OCI-LY7 (cell line): ENCODE measurements around the gene PLEKHH2.

Source experiments
- EZH2phosphoT487 ChIP-seq: fragments of 200-600 bp; sonication (generic); IDR thresholded peaks from 2 replicates; pipeline ENCODE4 v1.6.1; 2018; ENCODE audit warnings: low read depth, borderline replicate concordance, mild to moderate bottlenecking, mixed run types, antibody characterized with exemption, low read length, moderate library complexity, mixed read lengths
- TF ChIP-seq, protein P1 (sequence below): fragments of 200-600 bp; sonication (generic); conservative IDR thresholded peaks from 2 replicates; pipeline ENCODE4 v1.5.1; 2014; ENCODE audit warnings: mild to moderate bottlenecking, antibody characterized with exemption, low read length, moderate library complexity, mixed read lengths

DNA sequence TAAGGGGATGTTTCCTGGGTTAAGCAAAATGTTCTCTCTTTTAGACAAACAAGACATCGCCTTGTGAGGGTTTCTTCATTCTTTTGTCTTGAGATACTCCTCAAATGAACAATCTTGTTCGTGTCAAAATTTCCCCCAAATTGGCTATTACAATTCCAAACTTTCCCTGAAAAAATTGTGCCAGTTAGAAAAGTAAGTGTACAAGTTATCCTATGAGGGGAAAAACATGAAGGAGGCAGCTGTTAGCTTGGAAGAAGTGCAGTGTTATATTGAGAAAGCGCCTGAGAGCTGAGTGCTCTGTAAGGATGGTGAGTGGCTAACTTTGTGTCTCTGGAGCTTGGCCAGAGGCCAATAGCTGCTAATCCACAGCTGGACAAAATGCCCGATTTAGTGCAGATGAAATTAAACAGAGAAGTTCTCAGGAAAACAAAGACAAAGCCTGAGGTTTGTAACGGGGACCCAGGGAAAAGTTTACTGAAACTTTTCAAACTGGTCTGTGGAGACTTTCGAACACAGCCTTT is 14.1 kb upstream of the PLEKHH2 start:
- TF ChIP-seq, protein P1, sequence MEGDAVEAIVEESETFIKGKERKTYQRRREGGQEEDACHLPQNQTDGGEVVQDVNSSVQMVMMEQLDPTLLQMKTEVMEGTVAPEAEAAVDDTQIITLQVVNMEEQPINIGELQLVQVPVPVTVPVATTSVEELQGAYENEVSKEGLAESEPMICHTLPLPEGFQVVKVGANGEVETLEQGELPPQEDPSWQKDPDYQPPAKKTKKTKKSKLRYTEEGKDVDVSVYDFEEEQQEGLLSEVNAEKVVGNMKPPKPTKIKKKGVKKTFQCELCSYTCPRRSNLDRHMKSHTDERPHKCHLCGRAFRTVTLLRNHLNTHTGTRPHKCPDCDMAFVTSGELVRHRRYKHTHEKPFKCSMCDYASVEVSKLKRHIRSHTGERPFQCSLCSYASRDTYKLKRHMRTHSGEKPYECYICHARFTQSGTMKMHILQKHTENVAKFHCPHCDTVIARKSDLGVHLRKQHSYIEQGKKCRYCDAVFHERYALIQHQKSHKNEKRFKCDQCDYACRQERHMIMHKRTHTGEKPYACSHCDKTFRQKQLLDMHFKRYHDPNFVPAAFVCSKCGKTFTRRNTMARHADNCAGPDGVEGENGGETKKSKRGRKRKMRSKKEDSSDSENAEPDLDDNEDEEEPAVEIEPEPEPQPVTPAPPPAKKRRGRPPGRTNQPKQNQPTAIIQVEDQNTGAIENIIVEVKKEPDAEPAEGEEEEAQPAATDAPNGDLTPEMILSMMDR = no peak
- no peak for TF ChIP-seq EZH2phosphoT487
